GM23248 (cell line): ENCODE results near the gene TYSND1. TPM values are rescaled to one million over a fixed set of nuclear protein-coding genes. Genes with fewer than 3 reads are reported as not detected.

Experiments used
- DNase-seq: peaks from one replicate; pipeline ENCODE4 v3.0.0-alpha.2; 2015
- H2AFZ ChIP-seq: fragments of 200-600 bp; sonication (generic); 2 replicates; pipeline ENCODE4 v1.6.1; 2016; ENCODE audit warnings: antibody characterized with exemption
- H3F3A ChIP-seq: fragments of 200-600 bp; sonication (generic); 2 replicates; pipeline ENCODE4 v1.6.1; 2016; ENCODE audit warnings: mild to moderate bottlenecking, antibody characterized with exemption, mixed run types; ENCODE audit not compliant: insufficient read depth
- H3K27ac ChIP-seq: fragments of 200-600 bp; sonication (generic); 2 replicates; pipeline ENCODE4 v1.5.1; 2016; ENCODE audit warnings: mild to moderate bottlenecking
- H3K27me3 ChIP-seq: fragments of 200-600 bp; sonication (generic); replicated peaks from 2 replicates; pipeline ENCODE4 v1.6.1; 2016; ENCODE audit warnings: mild to moderate bottlenecking; ENCODE audit not compliant: insufficient read depth
- H3K36me3 ChIP-seq: fragments of 200-600 bp; sonication (generic); 2 replicates; pipeline ENCODE4 v1.6.1; 2016; ENCODE audit warnings: low read depth, mild to moderate bottlenecking
- H3K4me1 ChIP-seq: fragments of 200-600 bp; sonication (generic); 2 replicates; pipeline ENCODE4 v1.6.1; 2016; ENCODE audit warnings: mild to moderate bottlenecking; ENCODE audit not compliant: insufficient read depth
- H3K4me2 ChIP-seq: fragments of 200-600 bp; sonication (generic); one replicate; pipeline ENCODE4 v1.6.1; 2016; ENCODE audit warnings: mild to moderate bottlenecking; ENCODE audit not compliant: unreplicated experiment
- H3K4me3 ChIP-seq: fragments of 200-600 bp; sonication (generic); 2 replicates; pipeline ENCODE4 v1.5.1; 2016; ENCODE audit warnings: mild to moderate bottlenecking
- H3K79me2 ChIP-seq: fragments of 200-600 bp; sonication (generic); 2 replicates; pipeline ENCODE4 v1.6.1; 2016; ENCODE audit warnings: mild to moderate bottlenecking; ENCODE audit not compliant: insufficient read depth
- H3K9ac ChIP-seq: fragments of 200-600 bp; sonication (generic); 2 replicates; pipeline ENCODE4 v1.6.1; 2016; ENCODE audit warnings: mild to moderate bottlenecking
- H3K9me2 ChIP-seq: fragments of 200-600 bp; sonication (generic); 2 replicates; pipeline ENCODE4 v1.6.1; 2016; ENCODE audit warnings: mixed run types, mild to moderate bottlenecking, moderate library complexity; ENCODE audit not compliant: insufficient read depth
- H3K9me3 ChIP-seq: fragments of 200-600 bp; sonication (generic); one replicate; pipeline ENCODE4 v1.6.1; 2017; ENCODE audit warnings: low read depth
- H4K20me1 ChIP-seq: fragments of 200-600 bp; sonication (generic); 2 replicates; pipeline ENCODE4 v1.6.0; 2016; ENCODE audit not compliant: insufficient read depth
- EZH2 ChIP-seq: fragments of 200-600 bp; sonication (generic); IDR thresholded peaks from 2 replicates; pipeline ENCODE4 v1.6.1; 2018; ENCODE audit warnings: antibody characterized with exemption, mild to moderate bottlenecking; ENCODE audit not compliant: insufficient read depth, poor library complexity, severe bottlenecking
- EZH2phosphoT487 ChIP-seq: fragments of 200-600 bp; sonication (generic); IDR thresholded peaks from 2 replicates; pipeline ENCODE4 v1.6.1; 2018; ENCODE audit warnings: antibody characterized with exemption, moderate library complexity, mild to moderate bottlenecking, low read depth; ENCODE audit not compliant: insufficient read depth
- WGBS, 2 experiments: methylation state at CpG; one replicate each; pipeline ENCODE4 v1.1.6; 2015 to 2017; ENCODE audit warnings: low lambda C conversion rate in 2 of 2, low coverage in 1 of 2; ENCODE audit errors: missing lambda C conversion rate in 2 of 2; 5-methylcytosine and 5-hydroxymethylcytosine counted together
- in situ Hi-C: fragments of 300-500 bp; cut with MboI; formaldehyde crosslinking; loops from 2 replicates; pipeline ENCODE4 v1.15.0; 2020
- polyA plus RNA-seq: library from polyadenylated mRNA; unstranded; fragments of >200 nt; fragmentation: Nextera tagmentation; extraction: Ambion mirVana; gene quantifications from 2 replicates; pipeline ENCODE4 v1.2.1, GENCODE V29; 2016
- total RNA-seq: library from RNA; depleted of rRNA; stranded (reverse); fragments of >200 nt; shearing (Covaris generic); gene quantifications from 2 replicates; pipeline ENCODE4 v1.2.3, GENCODE V29; 2014

Gene TYSND1
- total and polyA plus RNA-seq, 2 experiments from 2014 or later = 4.0 to 6.4 TPM

- in situ Hi-C loops = no loop called here
- H3K36me3 ChIP-seq = 0 out of 2 replicates have a peak, but pooled peaks cover 3% of the 10 kb centered on the region
- no peak overlapping the region for H3K27ac ChIP-seq
- no peaks in the 10 kb centered on the region for H3K79me2 ChIP-seq
- no peaks in the 10 kb centered on the region for H3K4me1 ChIP-seq
- H3K9me3 ChIP-seq = no peaks in the 10 kb centered on the region
- no peak overlapping the region for H3K9ac ChIP-seq
- H3K4me3 ChIP-seq = no peak overlapping the region
- no peak overlapping the region for H3K4me2 ChIP-seq
- H3K9me2 ChIP-seq = no peaks in the 10 kb centered on the region
- whole genome bisulfite sequencing, 2 experiments = 91 to 100% methylated on average over 2 of the region's 2 CpGs
- H3K27me3 ChIP-seq = no peaks in the 10 kb centered on the region
- H4K20me1 ChIP-seq = no peaks in the 10 kb centered on the region
- H2AFZ ChIP-seq = no peak overlapping the region
- no peaks in the 10 kb centered on the region for H3F3A ChIP-seq
- TF ChIP-seq EZH2 (no peak), EZH2phosphoT487 (no peak)
- no peak for DNase-seq
Observed at GRCh38 chr10:70094250-70094649, 52.2 kb downstream of the TYSND1 start.

DNA sequence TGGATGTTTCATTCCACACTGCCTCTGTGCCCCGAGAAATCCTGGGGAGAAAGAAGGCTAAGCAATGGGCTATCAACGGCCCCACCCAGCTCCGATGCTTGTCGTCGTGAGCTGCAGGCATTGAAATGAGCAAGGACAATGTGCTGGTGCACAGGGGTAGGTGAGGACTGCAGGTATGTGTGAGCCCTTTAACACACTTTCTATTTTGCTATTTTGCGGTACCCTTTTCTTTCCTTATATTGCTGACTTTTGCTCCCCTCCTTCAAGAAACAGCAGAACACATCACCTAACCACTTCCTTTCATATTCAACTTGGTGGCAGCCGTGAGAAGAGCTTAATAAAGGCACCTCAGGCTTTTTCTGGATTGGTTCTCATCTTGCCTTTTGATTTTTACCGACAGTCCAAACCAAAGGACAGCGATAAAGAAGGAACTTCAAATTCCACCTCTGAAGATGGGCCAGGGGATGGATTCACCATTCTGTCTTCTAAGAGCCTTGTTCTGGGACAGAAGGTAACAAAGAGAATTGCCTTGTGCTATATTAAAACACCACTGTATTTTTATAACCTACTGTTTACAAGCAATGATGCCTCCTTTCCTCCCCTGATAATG, 53.1 kb downstream of the TYSND1 start:
- Histone ChIP-seq H2AFZ (no peak overlapping the region), H3K36me3 (0 out of 2 replicates have a peak, but pooled peaks cover 3% of the 10 kb centered on the region), H3K4me1 (no peaks in the 10 kb centered on the region), H3K9me3 (no peaks in the 10 kb centered on the region), H3K27me3 (no peaks in the 10 kb centered on the region), H3K79me2 (no peaks in the 10 kb centered on the region), H3K9ac (no peak overlapping the region), H4K20me1 (no peaks in the 10 kb centered on the region), H3K4me2 (no peak overlapping the region), H3K27ac (no peak overlapping the region), H3F3A (no peaks in the 10 kb centered on the region), H3K9me2 (no peaks in the 10 kb centered on the region), H3K4me3 (no peak overlapping the region)
- DNase-seq = no peak
- 85 to 86% methylated on average over 9 of the region's 9 CpGs for WGBS, 2 experiments
- in situ Hi-C loops = no loop called here
- TF ChIP-seq EZH2phosphoT487 = no peak
- no peak for TF ChIP-seq EZH2

DNA sequence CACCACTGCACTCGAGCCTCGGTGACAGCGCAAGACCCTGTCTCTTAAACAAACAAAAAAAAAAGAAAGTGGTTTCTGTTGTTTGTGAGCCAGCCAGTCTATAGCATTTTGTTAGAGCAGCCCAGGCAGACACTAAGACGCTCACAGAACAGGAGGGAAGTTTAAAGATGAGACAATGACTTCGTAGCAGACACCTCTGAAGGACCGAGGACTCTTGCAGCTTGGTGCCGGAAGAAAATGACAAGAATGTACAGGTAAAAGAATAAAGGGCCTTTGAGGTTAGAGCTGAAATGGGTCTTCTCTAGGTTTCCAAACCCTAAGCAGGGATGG, 54.1 kb downstream of the TYSND1 start:
- Histone ChIP-seq H3K27me3 (no peaks in the 10 kb centered on the region), H2AFZ (no peak overlapping the region), H3K36me3 (0 out of 2 replicates have a peak, but pooled peaks cover 3% of the 10 kb centered on the region), H3K9me3 (no peaks in the 10 kb centered on the region), H3K9ac (no peak overlapping the region), H3K4me2 (no peak overlapping the region), H3K4me1 (no peaks in the 10 kb centered on the region), H3K79me2 (no peaks in the 10 kb centered on the region), H4K20me1 (no peaks in the 10 kb centered on the region), H3K9me2 (no peaks in the 10 kb centered on the region), H3K27ac (no peak overlapping the region), H3K4me3 (no peak overlapping the region), H3F3A (no peaks in the 10 kb centered on the region)
- TF ChIP-seq EZH2 (no peak), EZH2phosphoT487 (no peak)
- WGBS, 2 experiments = 92 to 94% methylated on average over 7 of the region's 7 CpGs
- DNase-seq = no peak
- in situ Hi-C loops = no loop called here

DNA sequence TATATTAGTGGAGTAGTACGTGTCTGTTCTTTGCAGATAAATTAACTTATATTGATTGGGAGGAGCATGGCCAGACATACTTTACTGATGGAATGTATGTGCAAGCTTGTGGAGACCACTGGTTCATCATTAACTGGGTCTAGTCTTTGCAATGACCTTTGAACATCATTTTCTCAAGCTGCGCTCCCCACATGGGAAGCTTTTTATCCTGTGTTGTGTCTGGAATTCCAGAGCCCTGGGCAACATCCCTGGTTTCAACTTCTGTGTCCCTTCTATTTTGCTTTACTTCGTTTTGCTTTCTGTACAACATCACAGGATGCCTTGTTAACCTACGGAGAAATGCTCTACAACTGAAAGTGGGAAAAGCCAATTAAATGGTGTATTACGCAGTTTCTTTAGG, 55.5 kb downstream of the TYSND1 start:
- Histone ChIP-seq H3K27me3 (no peaks in the 10 kb centered on the region), H3K9me3 (no peaks in the 10 kb centered on the region), H2AFZ (no peak overlapping the region), H3K36me3 (0 out of 2 replicates have a peak, but pooled peaks cover 3% of the 10 kb centered on the region), H3K9me2 (no peaks in the 10 kb centered on the region), H3F3A (no peaks in the 10 kb centered on the region), H3K4me1 (no peaks in the 10 kb centered on the region), H3K4me2 (no peak overlapping the region), H3K4me3 (no peak overlapping the region), H3K79me2 (no peaks in the 10 kb centered on the region), H4K20me1 (no peaks in the 10 kb centered on the region), H3K27ac (no peak overlapping the region), H3K9ac (no peak overlapping the region)
- no peak for DNase-seq
- no peak for TF ChIP-seq EZH2phosphoT487
- no peak for TF ChIP-seq EZH2
- in situ Hi-C loops = no loop called here
- 85 to 91% methylated on average over 5 of the region's 5 CpGs for WGBS, 2 experiments
